A204.1 (cell line): ENCODE results near the gene MRRF.

Source experiments
- FAIRE-seq: peaks from 2 replicates; lab custom pipeline; 2012; peaks lifted over from hg19 to GRCh38; lab: Jason Lieb, UNC

MRRF gene

GRCh38 chr9:122333169-122333808 lies 68.6 kb downstream of the MRRF start:
- FAIRE-seq: no peak

GRCh38 chr9:122334916-122335315 lies 70.2 kb downstream of the MRRF start:
- FAIRE-seq: no peak

GRCh38 chr9:122336189-122336588 lies 71.5 kb downstream of the MRRF start:
- FAIRE-seq: no peak

GRCh38 chr9:122336866-122337555 lies 72.3 kb downstream of the MRRF start:
- no peak for FAIRE-seq

- FAIRE-seq: no peak
These were observed 72.9 kb downstream of the MRRF start for GRCh38 chr9:122337556-122337929.

GRCh38 chr9:122338536-122338935 lies 73.9 kb downstream of the MRRF start:
- no peak for FAIRE-seq

- no peak for FAIRE-seq
These were observed 74.3 kb downstream of the MRRF start for GRCh38 chr9:122338994-122339393.

GRCh38 chr9:122339579-122339978 lies 74.9 kb downstream of the MRRF start:
- FAIRE-seq: no peak

- no peak for FAIRE-seq
These were observed 75.5 kb downstream of the MRRF start for GRCh38 chr9:122340161-122340560.

- FAIRE-seq: no peak
These were observed 77.8 kb downstream of the MRRF start for GRCh38 chr9:122342323-122343050.

GRCh38 chr9:122346478-122347347 lies 82.0 kb downstream of the MRRF start:
- FAIRE-seq: no peak

GRCh38 chr9:122347348-122348287 lies 82.9 kb downstream of the MRRF start:
- no peak for FAIRE-seq

GRCh38 chr9:122348288-122348777 lies 83.7 kb downstream of the MRRF start:
- no peak for FAIRE-seq

GRCh38 chr9:122348791-122349190 lies 84.1 kb downstream of the MRRF start:
- FAIRE-seq: no peak

- FAIRE-seq: no peak
These were observed 84.5 kb downstream of the MRRF start for GRCh38 chr9:122349201-122349600.

- no peak for FAIRE-seq
These were observed 86.1 kb downstream of the MRRF start for GRCh38 chr9:122350577-122351355.

- FAIRE-seq: no peak
These were observed 90.0 kb downstream of the MRRF start for GRCh38 chr9:122354536-122355199.

- no peak for FAIRE-seq
These were observed 90.7 kb downstream of the MRRF start for GRCh38 chr9:122355336-122355875.

GRCh38 chr9:122356627-122357026 lies 91.9 kb downstream of the MRRF start:
- no peak for FAIRE-seq

GRCh38 chr9:122360891-122361290 lies 96.2 kb downstream of the MRRF start:
- FAIRE-seq: no peak
